Activated CD4-positive, CD25-positive, alpha-beta regulatory T cell (primary cell): ENCODE measurements around the gene CNOT11.
A peak's percentile ranks its signal among the peaks of the same experiment; 100 is the strongest.
"Not testable (repeated sequence)": the region's sequence is repeated elsewhere in the genome, so short reads cannot be mapped to it uniquely, and the experiment has no call there.

ENCODE experiments used
- DNase-seq, 4 experiments: peaks; one replicate each; lab custom pipeline; 2025; lab: John Stamatoyannopoulos, UW

CNOT11 gene

GRCh38 chr2:101252408-101253012 is at the start of gene CNOT11:
Gene CNOT11 (plus strand): TSS chr2:101252886. CDS start chr2:101252965, 79 bp downstream.
- peak; percentile 97 to 98 (median 98) for DNase-seq

DNA sequence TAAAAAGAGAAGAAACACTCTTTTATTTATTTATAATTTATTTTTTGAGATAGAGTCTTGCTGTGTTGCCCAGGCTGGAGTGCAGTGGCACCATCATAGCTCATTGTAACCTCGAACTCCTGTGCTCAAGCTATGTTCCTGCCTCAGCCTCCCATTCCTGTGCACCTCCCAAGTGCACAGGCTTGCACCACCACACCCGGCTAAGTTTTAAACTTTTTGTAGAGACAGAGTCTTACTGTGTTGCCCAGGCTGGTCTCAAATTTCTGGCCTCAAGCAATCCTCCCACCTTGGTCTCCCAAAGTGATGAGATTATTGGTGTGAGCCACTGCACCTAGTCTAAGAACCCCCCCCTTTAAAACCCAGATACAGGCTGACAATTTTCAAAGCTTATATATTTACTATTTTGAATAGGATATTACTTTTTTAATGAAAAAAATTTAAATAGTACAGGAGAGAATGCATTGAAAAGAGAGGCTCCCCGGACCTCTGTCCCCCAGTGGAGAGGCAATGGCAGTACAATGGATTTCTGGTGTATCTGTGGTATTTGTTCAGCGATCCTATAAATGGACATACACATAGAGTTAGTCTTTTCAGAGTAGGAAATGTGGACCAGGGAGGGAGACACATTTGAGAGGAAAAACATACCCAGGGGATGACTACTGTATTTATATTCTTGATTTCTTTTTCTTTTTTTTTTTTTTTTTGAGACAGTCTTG is 48.1 kb upstream of the CNOT11 start:
- no peak for DNase-seq

DNA sequence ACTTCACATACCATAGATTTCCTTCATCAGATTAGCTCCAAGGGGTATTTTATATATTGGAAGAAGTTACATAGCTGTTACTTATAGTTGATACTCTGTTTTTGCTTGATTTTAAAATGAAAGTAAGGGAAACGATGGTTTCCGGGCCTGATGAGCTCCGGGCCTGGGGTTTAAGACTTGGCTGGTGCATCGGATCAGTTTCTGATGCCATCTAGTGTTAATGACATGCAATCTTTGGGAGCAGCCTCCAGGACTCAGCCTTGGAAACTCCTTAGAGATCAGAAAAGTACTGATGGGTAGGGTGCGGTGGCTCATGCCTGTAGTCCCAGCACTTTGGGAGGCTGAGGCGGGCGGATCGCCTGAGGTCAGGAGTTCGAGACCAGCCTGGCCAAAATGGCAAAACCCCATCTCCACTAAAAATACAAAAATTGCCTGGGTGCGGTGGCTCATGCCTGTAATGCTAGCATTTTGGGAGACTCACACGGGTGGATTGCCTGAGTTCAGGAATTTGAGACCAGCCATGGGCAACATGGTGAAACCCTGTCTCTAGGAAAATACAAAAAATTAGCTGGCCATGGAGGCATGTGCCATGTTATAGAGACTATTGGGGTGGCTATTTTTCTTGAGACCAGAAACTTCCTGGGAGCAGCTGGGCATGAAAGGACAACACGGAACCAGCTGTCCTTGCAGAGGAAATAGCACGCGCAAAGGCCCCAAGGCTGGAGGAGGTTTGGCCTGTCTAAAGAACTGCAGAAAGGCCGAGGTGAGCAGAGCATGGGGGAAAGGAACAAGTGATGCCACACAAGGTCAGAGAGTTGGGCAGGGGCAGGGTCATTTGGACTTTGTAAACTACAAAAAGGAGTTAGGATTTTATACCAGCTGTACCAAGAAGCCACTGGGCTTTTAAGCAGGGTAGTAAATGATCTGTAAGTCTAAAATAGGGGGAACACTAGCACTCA is 46.9 kb upstream of the CNOT11 start:
- DNase-seq, result peak in 2 of 4 experiments; percentile 18

DNA sequence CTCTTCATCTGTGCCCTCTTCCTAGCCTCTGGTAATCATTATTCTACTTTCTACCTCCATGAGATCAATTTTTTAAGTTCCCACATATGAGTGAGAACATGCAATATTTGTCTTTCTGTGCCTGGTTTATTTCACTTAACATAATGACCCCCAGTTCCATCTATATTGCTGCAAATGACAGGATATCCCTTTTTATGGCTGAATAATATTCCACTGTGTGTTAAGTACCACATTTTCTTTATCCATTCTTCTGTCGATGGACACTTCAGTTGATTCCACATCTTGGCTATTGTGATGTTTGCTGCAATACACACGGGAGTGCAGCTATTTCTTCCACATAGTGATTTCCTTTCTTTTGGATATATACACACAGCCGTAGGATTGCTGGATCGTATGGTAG is 43.9 kb upstream of the CNOT11 start:
- no peak for DNase-seq

GRCh38 chr2:101219246-101219645 is 33.4 kb upstream of the CNOT11 start:
- no peak for DNase-seq

GRCh38 chr2:101220091-101220490 is 32.6 kb upstream of the CNOT11 start:
- DNase-seq, result not testable (repeated sequence)

- peak in 2 of 4 experiments; percentile 3 to 6 for DNase-seq
Observed at GRCh38 chr2:101223814-101224231, 28.9 kb upstream of the CNOT11 start.

GRCh38 chr2:101230541-101231001 is 22.1 kb upstream of the CNOT11 start:
- DNase-seq, result no peak

- DNase-seq, result no peak
Observed at GRCh38 chr2:101231240-101231639, 21.4 kb upstream of the CNOT11 start.

GRCh38 chr2:101231937-101232730 is 20.6 kb upstream of the CNOT11 start:
- no peak for DNase-seq

GRCh38 chr2:101232770-101233169 is 19.9 kb upstream of the CNOT11 start:
- no peak for DNase-seq

DNA sequence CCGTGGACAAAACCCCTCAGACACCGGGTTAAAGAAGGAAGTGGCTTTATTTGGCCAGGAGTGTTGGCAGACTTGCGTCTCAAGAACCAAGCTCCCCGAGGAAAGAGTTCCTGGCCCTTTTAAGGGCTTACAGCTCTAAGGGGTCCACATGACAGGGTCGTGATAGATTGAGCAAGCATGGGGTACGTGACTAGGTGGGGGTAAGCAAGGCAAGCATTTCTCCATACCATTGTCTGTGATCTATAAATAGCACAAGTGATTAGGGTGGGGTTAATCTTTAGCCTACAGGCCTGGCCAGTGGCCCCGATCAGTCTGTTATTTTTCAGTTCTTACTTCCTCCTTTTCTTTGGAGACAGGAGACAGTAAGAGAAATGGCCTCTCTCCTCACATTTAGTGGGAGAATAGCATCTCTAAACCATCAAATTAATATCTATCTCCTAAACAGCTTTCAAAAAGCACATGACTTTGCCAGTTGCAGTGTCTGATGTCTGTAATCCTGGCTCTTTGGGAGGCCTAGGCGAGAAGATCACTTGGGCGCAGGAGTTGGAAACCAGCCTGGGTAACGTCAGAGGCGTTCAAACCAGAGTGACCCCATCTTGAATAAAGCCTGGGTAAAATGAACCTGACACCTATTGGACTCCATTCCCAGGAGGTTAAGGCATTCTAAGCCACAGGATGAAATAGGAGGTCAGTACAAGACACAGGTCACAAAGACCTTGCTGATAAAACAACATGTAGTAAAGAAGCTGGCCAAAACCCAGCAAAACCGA is 18.3 kb upstream of the CNOT11 start:
- no peak for DNase-seq

DNA sequence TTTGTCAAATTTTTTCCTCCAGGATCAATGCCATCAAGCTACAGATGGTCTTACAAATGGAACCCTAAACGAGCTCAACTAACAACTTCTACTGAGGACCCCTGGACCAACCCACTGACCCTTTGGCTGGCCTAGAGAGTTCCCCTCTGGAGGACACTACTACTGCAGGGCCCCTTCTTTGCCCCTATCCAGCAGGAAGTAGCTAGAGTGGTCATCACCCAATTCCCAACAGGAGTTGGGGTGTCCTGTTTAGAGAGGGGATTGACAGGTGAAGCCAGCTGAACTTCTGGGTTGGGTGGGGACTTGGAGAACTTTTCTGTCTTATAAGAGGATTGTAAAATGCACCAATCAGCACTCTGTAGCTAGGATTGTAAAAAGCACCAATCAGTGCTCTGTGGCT is 16.7 kb upstream of the CNOT11 start:
- not testable (repeated sequence) for DNase-seq

DNA sequence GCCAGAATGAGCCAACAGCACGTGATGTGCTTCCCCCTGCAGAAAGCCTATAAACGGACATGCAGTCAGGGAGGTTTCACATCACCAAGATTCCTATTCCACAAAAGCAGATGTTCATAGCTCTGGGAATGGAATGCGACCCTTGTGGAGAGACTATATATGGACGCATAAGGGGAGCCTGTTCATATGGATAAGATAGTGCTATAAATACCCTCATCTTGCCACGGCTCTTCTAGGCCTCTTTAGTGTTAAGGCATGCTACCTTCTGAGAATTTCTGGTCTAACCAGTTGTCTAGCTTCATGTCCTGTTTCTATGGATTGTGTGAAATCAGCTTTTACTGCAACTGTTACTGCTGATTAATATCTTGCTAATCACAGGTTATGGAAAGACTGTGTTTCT is 14.7 kb upstream of the CNOT11 start:
- DNase-seq, result not testable (repeated sequence)

- DNase-seq, result no peak
Observed at GRCh38 chr2:101238930-101239759, 13.5 kb upstream of the CNOT11 start.

GRCh38 chr2:101239760-101240118 is 12.9 kb upstream of the CNOT11 start:
- DNase-seq, result not testable (repeated sequence)

DNA sequence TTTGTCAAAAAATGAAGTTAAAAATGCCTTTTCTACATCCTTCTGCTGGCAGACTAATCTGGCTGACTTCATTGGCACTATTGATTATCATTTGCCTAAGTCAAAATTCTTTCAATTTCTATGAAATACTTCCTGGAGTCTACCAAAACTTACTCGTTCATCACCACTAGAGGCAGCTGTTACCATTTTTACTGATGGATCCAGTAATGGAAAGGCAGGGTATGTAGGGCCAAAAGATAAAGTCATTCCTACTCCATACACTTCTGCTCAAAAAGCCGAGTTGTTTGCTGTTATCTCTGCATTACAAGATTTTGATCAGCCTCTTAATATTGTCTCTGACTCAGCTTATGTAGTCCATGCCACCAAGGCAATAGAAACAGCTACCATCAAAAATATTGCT is 12.0 kb upstream of the CNOT11 start:
- not testable (repeated sequence) for DNase-seq

- DNase-seq, result no peak
Observed at GRCh38 chr2:101241158-101241557, 11.5 kb upstream of the CNOT11 start.

GRCh38 chr2:101244373-101244772 is 8.3 kb upstream of the CNOT11 start:
- not testable (repeated sequence) for DNase-seq

DNA sequence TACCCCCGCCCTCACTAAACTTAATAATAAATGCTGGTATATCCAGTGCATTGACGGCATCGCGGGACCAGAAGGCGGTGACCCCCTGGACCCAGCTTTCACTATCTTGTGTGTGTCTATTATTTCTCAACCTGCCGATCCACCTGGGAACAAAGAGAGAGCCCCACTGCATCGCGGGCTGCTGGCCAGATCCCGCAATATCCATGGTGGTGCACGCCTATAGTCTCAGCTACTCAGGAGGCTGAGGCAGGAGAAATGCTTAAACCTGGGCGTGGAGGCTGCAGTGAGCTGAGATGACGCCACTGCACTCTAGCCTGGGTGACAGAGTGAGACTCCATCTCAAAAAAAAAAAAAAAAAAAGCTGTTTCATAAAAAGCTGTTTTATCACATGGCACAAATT is 7.8 kb upstream of the CNOT11 start:
- not testable (repeated sequence) for DNase-seq
